B cell (primary cell): ENCODE results near the gene IKZF1.

Source experiments
- CTCF ChIP-seq: fragments of 200-600 bp; IDR thresholded peaks from one replicate; pipeline ENCODE4 v1.8.0; 2022; ENCODE audit warnings: antibody characterized with exemption, mild to moderate bottlenecking
- EZH2 ChIP-seq: IDR thresholded peaks from 2 replicates; pipeline ENCODE4 v1.6.1; 2012; ENCODE audit warnings: borderline replicate concordance, low read depth, mild to moderate bottlenecking, moderate library complexity, low read length; ENCODE audit not compliant: insufficient read depth, poor library complexity, severe bottlenecking

- no peak for TF ChIP-seq CTCF
- TF ChIP-seq EZH2: no peak
Observed at GRCh38 chr7:50268223-50268622, 36.3 kb upstream of the IKZF1 start.
